ENCODE data around the gene RABGAP1L.
A peak's percentile ranks its signal among the peaks of the same experiment; 100 is the strongest.
"Not testable (repeated sequence)": the region's sequence is repeated elsewhere in the genome, so short reads cannot be mapped to it uniquely, and the experiment has no call there.

The RABGAP1L gene

GRCh38 chr1:174159252-174160108 lies at the start of gene RABGAP1L:
RABGAP1L (plus strand) TSS chr1:174159520.
- DNase-seq (ENCODE audit: low read depth in 2 of 2), result peak; percentile 86 to 90

- no peak for DNase-seq (ENCODE audit: low read depth in 2 of 2)
Observed at GRCh38 chr1:174110053-174110452, 49.3 kb upstream of the RABGAP1L start.

DNA sequence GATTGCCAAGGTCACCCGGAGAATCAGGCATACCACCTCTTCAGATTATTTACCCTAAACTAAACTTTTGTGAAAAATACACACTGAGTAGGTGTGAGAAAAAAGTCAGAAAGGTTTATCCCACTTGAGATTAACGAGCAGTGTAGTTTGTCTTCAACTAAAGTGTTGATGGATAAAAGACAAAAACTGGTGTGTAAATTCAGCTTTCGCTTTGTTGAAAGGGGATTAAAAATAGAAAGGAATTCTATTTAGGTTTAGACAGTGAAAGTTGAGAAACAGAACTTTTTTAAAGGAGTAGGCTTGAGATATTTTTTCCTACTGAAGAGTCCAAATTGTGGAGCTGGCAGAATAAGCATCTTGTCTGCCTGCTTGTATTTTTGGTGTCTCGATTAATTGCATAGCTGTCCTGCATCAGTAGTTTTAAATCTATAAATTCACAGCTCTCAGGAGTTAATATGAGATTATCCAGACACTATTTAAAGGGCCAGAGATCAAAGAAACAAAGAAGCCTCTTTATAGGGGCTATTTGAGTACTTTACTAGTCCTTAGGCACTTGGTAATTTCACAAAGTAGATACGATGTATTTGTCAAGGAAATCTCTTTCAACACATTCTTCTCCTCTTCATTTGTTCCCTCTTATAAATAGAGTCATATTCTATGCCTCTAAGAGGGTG lies 46.7 kb upstream of the RABGAP1L start:
- no peak for DNase-seq (ENCODE audit: low read depth in 2 of 2)

GRCh38 chr1:174114106-174114505 lies 45.2 kb upstream of the RABGAP1L start:
- no peak for DNase-seq (ENCODE audit: low read depth in 2 of 2)

DNA sequence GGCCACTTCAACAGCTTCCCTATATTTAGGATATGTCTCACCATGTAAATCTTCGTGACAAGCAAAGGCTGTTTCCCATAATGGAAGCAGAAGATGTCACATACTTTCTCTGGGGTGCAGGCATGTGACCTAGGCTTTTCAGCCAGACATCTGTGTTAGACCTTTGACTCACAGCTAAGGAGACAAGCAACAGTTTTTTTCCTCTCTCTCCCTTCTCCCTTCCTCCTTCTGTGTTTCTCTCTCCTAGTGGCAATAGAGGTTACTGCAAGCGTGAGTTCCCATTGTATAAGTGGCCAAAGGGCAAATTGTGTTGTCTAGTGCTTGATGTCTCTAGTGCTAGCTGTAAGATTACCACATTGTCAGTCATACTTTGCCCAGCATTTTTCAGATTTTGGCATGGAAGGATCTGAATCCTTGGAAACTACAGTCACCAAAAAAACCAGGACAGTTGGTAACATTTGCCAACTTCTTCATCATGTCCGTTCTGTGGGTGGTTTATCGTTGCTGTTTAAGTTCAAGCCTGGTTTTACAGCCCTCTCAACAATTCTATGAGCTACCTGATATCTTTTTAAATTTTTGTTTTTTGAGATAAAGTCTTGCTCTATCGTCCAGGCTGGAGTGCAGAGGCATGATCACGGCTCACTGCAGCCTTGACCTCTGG lies 44.4 kb upstream of the RABGAP1L start:
- no peak for DNase-seq (ENCODE audit: low read depth in 2 of 2)

- no peak for DNase-seq (ENCODE audit: low read depth in 2 of 2)
Observed at GRCh38 chr1:174116042-174116441, 43.3 kb upstream of the RABGAP1L start.

DNA sequence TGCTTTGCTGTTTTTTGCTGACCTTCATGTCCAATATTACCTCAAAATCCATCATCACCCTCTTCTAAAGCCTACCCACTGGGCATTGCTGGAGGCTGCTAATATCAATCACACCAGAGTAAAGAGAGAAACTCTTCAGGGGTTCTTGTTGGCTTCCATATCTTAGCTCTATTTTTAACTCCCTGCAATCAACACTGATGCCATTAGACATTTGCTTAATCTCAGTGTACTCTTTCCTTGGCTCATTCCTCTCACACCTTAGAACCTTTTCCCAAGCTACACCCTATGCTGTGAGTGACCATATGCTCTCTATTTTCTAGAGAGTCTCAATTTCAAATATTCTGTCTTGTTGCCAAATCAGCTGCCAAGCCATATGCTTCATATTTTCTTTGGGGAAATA lies 40.6 kb upstream of the RABGAP1L start:
- no peak for DNase-seq (ENCODE audit: low read depth in 2 of 2)

- DNase-seq (ENCODE audit: low read depth in 2 of 2), result not testable (repeated sequence)
Observed at GRCh38 chr1:174122318-174122717, 37.0 kb upstream of the RABGAP1L start.

GRCh38 chr1:174123843-174124242 lies 35.5 kb upstream of the RABGAP1L start:
- no peak for DNase-seq (ENCODE audit: low read depth in 2 of 2)

- not testable (repeated sequence) for DNase-seq (ENCODE audit: low read depth in 2 of 2)
Observed at GRCh38 chr1:174127176-174127575, 32.1 kb upstream of the RABGAP1L start.

GRCh38 chr1:174131032-174131638 lies 28.2 kb upstream of the RABGAP1L start:
- DNase-seq (ENCODE audit: low read depth in 2 of 2), result no peak

- DNase-seq (ENCODE audit: low read depth in 2 of 2), result no peak
Observed at GRCh38 chr1:174134003-174134659, 25.2 kb upstream of the RABGAP1L start.

DNA sequence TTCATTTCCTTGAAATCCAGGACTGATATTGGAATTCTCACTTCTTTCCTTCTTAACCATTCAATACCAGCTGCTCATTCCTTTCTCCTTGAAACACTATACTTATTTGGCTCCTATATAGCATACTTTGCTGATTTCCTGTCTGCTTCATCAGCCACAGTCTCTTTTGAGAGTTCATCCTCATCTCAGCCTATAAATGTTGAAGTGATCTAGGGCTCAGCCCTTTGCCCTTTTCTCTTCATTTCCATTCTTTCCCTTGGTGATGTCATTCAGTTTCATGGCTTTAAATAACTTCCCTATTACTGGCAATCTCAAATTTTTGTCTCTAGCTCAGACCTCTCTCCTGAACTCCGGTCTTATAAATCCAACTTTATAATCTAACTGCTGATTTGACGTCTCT lies 24.1 kb upstream of the RABGAP1L start:
- no peak for DNase-seq (ENCODE audit: low read depth in 2 of 2)

DNA sequence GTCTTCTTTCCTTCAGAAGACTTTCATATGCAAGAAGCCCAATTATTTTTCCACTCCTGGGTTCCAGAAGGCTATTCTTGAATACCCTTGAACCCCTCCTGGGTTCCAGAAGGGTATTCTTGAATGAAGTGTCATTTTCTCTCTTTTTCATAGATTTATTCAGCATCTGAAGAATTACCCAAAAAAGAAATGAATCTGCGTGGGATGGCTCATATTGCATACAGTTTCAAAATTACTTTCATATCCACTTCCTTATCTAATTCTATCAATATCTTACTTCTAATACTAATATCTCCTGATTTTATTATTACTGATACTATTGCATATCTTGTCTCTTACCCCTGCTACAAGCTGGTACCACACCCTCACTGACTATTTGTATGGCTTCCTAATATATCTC lies 22.6 kb upstream of the RABGAP1L start:
- no peak for DNase-seq (ENCODE audit: low read depth in 2 of 2)

GRCh38 chr1:174142836-174143235 lies 16.5 kb upstream of the RABGAP1L start:
- no peak for DNase-seq (ENCODE audit: low read depth in 2 of 2)

DNA sequence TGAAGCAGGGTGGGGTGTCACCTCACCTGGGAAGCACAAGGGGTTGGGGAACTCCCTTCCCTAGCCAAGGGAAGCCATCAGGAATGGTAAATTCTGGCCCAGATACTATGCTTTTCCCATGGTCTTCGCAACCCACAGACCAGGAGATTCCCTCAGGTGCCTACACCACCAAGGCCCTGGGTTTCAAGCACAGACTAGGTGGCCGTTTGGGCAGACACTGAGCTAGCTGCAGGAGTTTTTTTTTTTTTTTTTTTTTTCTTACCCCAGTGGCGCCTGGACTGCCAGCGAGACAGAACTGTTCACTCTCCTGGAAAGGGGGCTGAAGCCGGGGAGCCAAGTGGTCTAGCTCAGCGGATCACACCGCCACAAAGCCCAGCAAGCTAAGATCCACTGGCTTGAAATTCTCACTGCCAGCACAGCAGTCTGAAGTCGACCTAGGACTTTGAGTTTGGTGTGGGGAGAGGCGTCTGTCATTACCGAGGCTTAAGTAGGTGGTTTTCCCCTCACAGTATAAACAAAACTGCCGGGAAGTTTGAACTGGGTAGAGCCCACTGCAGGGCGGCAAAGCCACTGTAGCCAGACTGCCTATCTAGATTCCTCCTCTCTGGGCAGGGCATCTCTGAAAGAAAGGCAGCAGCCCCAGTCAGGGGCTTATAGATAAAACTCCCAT lies 15.5 kb upstream of the RABGAP1L start:
- DNase-seq (ENCODE audit: low read depth in 2 of 2), result not testable (repeated sequence)

- DNase-seq (ENCODE audit: low read depth in 2 of 2), result not testable (repeated sequence)
Observed at GRCh38 chr1:174144397-174144783, 14.9 kb upstream of the RABGAP1L start.

DNA sequence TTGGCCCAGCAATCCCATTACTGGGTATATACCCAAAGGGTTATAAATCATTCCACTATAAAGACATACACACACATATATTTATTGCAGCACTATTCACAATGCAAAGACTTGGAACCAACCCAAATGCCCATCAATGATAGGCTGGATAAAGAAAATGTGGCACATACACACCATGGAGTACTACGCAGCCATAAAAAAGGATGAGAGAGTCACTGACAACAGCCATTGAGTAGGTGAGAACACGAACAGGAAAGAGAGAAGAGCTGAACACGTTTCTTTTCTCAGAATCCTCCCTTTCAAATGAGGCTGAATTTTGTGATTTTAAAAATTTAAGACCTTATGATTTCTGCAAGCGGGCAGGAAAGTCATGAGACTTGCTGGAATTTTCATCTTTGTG lies 10.1 kb upstream of the RABGAP1L start:
- no peak for DNase-seq (ENCODE audit: low read depth in 2 of 2)

DNA sequence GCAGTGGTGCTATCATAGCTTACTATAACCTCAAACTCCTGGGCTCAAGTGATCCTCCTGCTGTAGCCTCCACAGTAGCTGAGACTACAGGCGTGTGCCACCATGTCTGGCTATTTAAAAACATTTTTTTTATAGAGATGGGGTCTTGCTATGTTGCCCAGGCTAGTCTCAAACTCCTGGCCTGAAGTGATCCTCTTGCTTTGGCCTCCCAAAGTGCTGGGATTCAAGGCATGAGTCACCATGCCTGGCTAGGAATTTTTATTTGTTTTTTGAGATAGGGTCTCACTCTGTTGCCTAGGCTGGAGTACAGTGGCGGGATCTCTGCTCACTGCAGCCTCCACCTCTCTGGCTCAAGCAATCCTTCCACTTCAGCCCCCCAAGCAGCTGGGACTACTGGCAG lies 8.8 kb upstream of the RABGAP1L start:
- no peak for DNase-seq (ENCODE audit: low read depth in 2 of 2)

GRCh38 chr1:174152427-174152826 lies 6.9 kb upstream of the RABGAP1L start:
- no peak for DNase-seq (ENCODE audit: low read depth in 2 of 2)
